ENCODE data around the gene RGS3. TPM values are rescaled to one million over a fixed set of nuclear protein-coding genes. Genes with fewer than 3 reads are reported as not detected.

Gene RGS3
- total RNA-seq, 6 donors from 2014 or later, result 60.3 to 93.2 (median 72.6) TPM

DNA sequence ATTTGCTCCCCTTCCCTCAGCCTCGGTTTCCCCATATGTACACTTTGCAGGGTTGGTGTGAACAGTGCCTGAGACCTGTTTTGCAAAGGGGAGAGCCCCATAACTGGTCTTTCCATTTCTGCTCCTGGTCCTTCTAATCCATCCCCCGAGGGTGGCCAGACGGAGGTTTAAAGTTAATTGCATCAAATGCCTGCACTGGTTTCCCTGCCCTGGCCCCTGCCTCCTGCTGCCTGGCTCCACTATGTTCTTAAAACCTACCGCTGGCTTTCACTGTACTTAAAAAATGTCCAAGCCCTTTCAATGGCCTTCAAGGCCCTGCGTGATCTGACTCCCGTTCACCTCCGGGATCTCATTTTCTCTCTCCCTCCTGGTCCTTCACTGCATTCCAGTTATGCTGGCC, 183.0 kb downstream of the RGS3 start:
- Histone ChIP-seq H3K27me3 (no peaks in the 10 kb centered on the region), H3K9me3 (no peaks in the 10 kb centered on the region), H3K27ac (no peak overlapping the region), H3K4me3 (no peak overlapping the region), H3K4me1 (no peaks in the 10 kb centered on the region), H3K36me3 (no peaks in the 10 kb centered on the region)
- WGBS, 2 donors, result 86 to 92% methylated on average over 7 of the region's 7 CpGs
- DNase-seq (no peak), ATAC-seq (ENCODE audit: low FRiP score in 2 of 2) (no peak)
- TF ChIP-seq, protein P1, sequence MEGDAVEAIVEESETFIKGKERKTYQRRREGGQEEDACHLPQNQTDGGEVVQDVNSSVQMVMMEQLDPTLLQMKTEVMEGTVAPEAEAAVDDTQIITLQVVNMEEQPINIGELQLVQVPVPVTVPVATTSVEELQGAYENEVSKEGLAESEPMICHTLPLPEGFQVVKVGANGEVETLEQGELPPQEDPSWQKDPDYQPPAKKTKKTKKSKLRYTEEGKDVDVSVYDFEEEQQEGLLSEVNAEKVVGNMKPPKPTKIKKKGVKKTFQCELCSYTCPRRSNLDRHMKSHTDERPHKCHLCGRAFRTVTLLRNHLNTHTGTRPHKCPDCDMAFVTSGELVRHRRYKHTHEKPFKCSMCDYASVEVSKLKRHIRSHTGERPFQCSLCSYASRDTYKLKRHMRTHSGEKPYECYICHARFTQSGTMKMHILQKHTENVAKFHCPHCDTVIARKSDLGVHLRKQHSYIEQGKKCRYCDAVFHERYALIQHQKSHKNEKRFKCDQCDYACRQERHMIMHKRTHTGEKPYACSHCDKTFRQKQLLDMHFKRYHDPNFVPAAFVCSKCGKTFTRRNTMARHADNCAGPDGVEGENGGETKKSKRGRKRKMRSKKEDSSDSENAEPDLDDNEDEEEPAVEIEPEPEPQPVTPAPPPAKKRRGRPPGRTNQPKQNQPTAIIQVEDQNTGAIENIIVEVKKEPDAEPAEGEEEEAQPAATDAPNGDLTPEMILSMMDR (IDR thresholded peaks at IDR 0.05), result no peak
- TF ChIP-seq POLR2A (IDR thresholded peaks at IDR 0.05) (no peak), EP300 (IDR thresholded peaks at IDR 0.05) (no peak), POLR2AphosphoS5 (IDR thresholded peaks at IDR 0.05) (no peak)

Other genes with a start within 250 kb of the RGS3 start
- 10 to 100 TPM; 36.5 to 72.3 (median 50.0) TPM for gene FKBP15, start 242.4 kb upstream of the RGS3 start, total RNA-seq
- gene SLC31A1, start 242.2 kb upstream of the RGS3 start, total RNA-seq, result 10 to 100 TPM; 10.5 to 44.7 (median 28.5) TPM
- 10 to 100 TPM; 17.7 to 41.9 (median 28.4) TPM for gene CDC26, start 188.2 kb upstream of the RGS3 start, total RNA-seq
- 10 to 100 TPM in 5 of 6 donors, 1 to 10 TPM in 1; 7.1 to 18.2 (median 15.0) TPM for gene PRPF4, start 188.1 kb upstream of the RGS3 start, total RNA-seq
- gene RNF183, start 160.4 kb upstream of the RGS3 start, total RNA-seq, result 1 to 10 TPM in 1 of 6 donors, under 1 TPM in 2, not detected in 3; 0.30 to 3.1 (median 0.39) TPM
- gene WDR31, start 123.5 kb upstream of the RGS3 start, total RNA-seq, result 1 to 10 TPM; 2.0 to 5.2 (median 3.1) TPM
- 10 to 100 TPM in 3 of 6 donors, 1 to 10 TPM in 3; 5.2 to 21.1 (median 12.7) TPM for gene BSPRY, start 114.2 kb upstream of the RGS3 start, total RNA-seq
- gene HDHD3, start 86.7 kb upstream of the RGS3 start, total RNA-seq, result 10 to 100 TPM; 12.0 to 25.8 (median 19.6) TPM
- 10 to 100 TPM; 30.6 to 48.2 (median 38.2) TPM for gene ALAD, start 62.4 kb upstream of the RGS3 start, total RNA-seq
- gene POLE3, start 53.1 kb upstream of the RGS3 start, total RNA-seq, result 10 to 100 TPM in 4 of 6 donors, 1 to 10 TPM in 2; 6.4 to 37.1 (median 28.4) TPM
- gene C9orf43, start 53.0 kb upstream of the RGS3 start, total RNA-seq, result 1 to 10 TPM in 2 of 6 donors, under 1 TPM in 4; 0.23 to 3.1 (median 0.43) TPM